AG04450 (cell line): Measurements from ENCODE around the gene MDP1. TPM values are rescaled to one million over a fixed set of nuclear protein-coding genes. Genes with fewer than 3 reads are reported as not detected.

Source experiments
- CTCF ChIA-PET: fragments of 300-600, 350-600 bp; formaldehyde crosslinking; extraction: SDS; loops from one replicate; lab custom pipeline; 2022; ENCODE audit warnings: antibody characterized with exemption, inconsistent platforms; lab: Charles Lee
- POLR2A ChIA-PET: fragments of 350-600 bp; formaldehyde crosslinking; extraction: SDS; loops from one replicate; lab custom pipeline; 2021; ENCODE audit warnings: antibody characterized with exemption, inconsistent platforms; lab: Yijun Ruan, JAX
- DNase-seq: peaks from one replicate; pipeline ENCODE4 v3.0.0-alpha.2; 2011; ENCODE audit warnings: low read depth, low spot score
- H3K27ac ChIP-seq: one replicate; pipeline ENCODE4 v1.5.1; 2012; ENCODE audit warnings: low read depth, low read length, control low read depth
- H3K27me3 ChIP-seq: one replicate; pipeline ENCODE4 v1.6.0; 2012; ENCODE audit warnings: low read length; ENCODE audit not compliant: control insufficient read depth, insufficient read depth
- H3K4me3 ChIP-seq: 2 replicates; pipeline ENCODE4 v1.5.1; 2011; ENCODE audit warnings: mild to moderate bottlenecking, low read depth, low read length, control low read depth
- H3K9me3 ChIP-seq: 2 replicates; pipeline ENCODE4 v1.5.1; 2012; ENCODE audit warnings: low read length; ENCODE audit not compliant: control insufficient read depth, insufficient read depth
- polyA plus RNA-seq: library from polyadenylated mRNA; depleted of rRNA; stranded (reverse); fragments of >200 nt; gene quantifications from 2 replicates; pipeline ENCODE4 v1.2.3, GENCODE V29; 2011
- TF ChIP-seq, protein P1 (sequence below): IDR thresholded peaks from 2 replicates; pipeline ENCODE4 v1.5.1; 2011; ENCODE audit warnings: low read depth, low read length, control low read depth, inconsistent platforms

The MDP1 gene
- polyA plus RNA-seq, 1 experiment = 16.1 TPM

DNA sequence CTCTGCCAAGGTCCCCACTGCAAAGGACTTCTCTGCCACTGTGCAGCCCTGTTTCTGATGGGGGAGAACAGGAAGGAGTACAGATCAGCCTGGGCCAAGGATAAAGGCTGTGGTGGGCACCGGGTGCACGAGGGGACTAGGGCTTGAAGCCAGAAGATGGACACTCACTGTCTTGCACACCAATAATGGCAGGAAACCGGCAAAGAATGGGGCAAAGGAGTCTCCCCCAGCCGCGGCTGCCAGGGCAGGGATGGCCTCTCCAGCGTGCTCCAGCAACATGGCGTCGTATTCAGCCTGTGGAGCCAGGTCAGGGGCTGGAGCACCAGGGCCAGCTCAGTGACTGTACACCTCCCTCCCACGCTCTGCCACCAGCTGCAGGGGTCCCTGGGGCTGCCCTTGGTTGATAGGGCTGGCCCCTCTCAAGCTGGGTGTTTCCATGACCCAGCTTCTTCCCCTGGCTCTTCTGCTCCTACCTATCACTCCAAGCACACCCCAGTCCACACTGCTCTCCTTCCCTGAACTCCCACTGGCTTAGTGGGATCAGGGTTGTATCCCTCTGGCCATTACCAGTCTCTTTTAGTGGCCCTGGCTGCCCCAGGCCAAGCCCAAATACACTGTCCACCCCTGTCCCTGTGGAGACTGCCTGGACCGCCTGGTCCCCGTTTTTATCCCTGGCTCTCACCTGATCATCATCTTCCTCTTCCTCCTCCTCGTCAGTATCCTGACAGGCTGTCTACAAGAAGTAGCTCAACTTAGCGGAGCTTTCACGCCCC, 33.6 kb downstream of the MDP1 start:
- Histone ChIP-seq H3K27ac (no peak overlapping the region), H3K4me3 (no peak overlapping the region), H3K9me3 (no peaks in the 10 kb centered on the region), H3K27me3 (no peaks in the 10 kb centered on the region)
- DNase-seq = no peak
- TF ChIP-seq, protein P1, sequence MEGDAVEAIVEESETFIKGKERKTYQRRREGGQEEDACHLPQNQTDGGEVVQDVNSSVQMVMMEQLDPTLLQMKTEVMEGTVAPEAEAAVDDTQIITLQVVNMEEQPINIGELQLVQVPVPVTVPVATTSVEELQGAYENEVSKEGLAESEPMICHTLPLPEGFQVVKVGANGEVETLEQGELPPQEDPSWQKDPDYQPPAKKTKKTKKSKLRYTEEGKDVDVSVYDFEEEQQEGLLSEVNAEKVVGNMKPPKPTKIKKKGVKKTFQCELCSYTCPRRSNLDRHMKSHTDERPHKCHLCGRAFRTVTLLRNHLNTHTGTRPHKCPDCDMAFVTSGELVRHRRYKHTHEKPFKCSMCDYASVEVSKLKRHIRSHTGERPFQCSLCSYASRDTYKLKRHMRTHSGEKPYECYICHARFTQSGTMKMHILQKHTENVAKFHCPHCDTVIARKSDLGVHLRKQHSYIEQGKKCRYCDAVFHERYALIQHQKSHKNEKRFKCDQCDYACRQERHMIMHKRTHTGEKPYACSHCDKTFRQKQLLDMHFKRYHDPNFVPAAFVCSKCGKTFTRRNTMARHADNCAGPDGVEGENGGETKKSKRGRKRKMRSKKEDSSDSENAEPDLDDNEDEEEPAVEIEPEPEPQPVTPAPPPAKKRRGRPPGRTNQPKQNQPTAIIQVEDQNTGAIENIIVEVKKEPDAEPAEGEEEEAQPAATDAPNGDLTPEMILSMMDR = no peak
- POLR2A ChIA-PET = interaction anchor here (0.6 to 1.1 kb wide), 2 partner anchors 12 to 37 kb away, joined by 4 to 5 read pairs; no protein-coding TSS in a partner anchor
- CTCF ChIA-PET = interaction anchor here (0.8 kb wide), 1 partner anchor 41 kb away, joined by 4 read pairs; the partner anchor contains the start of gene EMC9

DNA sequence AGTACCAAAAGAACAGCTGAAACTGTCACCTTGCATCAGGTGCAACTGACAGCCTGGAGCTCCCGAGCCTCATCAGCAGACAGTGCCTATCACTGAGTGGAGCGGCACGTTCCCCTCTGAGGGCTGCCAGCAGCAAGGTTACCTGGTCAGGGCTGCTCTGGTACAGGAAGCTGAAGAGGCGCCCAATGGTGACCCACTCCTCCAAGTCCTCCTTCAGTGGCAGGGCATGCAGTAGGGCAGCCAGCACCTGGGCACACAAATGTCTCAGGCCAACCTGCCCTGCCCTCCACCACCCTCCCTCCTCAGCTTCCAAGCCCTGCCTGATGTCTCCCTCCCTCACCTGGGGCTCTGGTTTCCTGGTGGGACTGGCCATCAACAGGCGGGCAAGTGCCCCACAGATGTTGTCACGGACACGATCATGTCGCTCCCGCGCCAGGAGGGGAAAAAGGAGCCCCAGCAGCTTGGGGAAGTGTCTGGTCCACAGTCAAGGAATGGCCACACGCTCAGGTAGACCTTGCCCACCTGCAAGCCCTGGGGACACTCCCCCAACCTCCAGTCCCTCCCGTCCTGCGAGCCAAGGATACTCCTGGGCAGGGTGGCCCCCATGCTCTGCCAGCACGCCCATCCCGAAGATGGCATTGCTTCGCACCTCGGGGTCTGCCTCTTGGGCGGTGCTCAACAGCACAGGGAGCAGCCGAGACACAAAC, 34.3 kb downstream of the MDP1 start:
- ChIA-PET POLR2A (interaction anchor here (0.6 to 1.1 kb wide), 2 partner anchors 12 to 38 kb away, joined by 4 to 5 read pairs; no protein-coding TSS in a partner anchor), CTCF (interaction anchor here (2.0 kb wide), 1 partner anchor 20 kb away, joined by 6 read pairs; the partner anchor contains the start of gene IRF9)
- no peak overlapping the region for H3K27ac ChIP-seq

GRCh38 chr14:24179961-24180796, 35.7 kb downstream of the MDP1 start:
- ChIA-PET POLR2A (interaction anchor here (0.6 to 1.4 kb wide), 5 partner anchors 8 to 191 kb away, joined by 3 to 4 read pairs (median 3); partner anchors contain the start of genes CHMP4A, DHRS4L2 and IPO4), CTCF (interaction anchor here (0.9 to 2.0 kb wide), 2 partner anchors 19 to 154 kb away, joined by 3 to 6 read pairs; partner anchors contain the start of gene IRF9)
- DNase-seq = peak; percentile 27
- TF ChIP-seq, protein P1 = no peak
- H3K27me3 ChIP-seq = no peaks in the 10 kb centered on the region
- peak overlapping the region; percentile 61 for H3K27ac ChIP-seq
- no peak overlapping the region for H3K4me3 ChIP-seq
- no peaks in the 10 kb centered on the region for H3K9me3 ChIP-seq

More for the DNA sequence above, 34.3 kb downstream of the MDP1 start:
- DNase-seq = no peak
- Histone ChIP-seq H3K27me3 (no peaks in the 10 kb centered on the region), H3K4me3 (no peak overlapping the region), H3K9me3 (no peaks in the 10 kb centered on the region)
- TF ChIP-seq, protein P1 = no peak

DNA sequence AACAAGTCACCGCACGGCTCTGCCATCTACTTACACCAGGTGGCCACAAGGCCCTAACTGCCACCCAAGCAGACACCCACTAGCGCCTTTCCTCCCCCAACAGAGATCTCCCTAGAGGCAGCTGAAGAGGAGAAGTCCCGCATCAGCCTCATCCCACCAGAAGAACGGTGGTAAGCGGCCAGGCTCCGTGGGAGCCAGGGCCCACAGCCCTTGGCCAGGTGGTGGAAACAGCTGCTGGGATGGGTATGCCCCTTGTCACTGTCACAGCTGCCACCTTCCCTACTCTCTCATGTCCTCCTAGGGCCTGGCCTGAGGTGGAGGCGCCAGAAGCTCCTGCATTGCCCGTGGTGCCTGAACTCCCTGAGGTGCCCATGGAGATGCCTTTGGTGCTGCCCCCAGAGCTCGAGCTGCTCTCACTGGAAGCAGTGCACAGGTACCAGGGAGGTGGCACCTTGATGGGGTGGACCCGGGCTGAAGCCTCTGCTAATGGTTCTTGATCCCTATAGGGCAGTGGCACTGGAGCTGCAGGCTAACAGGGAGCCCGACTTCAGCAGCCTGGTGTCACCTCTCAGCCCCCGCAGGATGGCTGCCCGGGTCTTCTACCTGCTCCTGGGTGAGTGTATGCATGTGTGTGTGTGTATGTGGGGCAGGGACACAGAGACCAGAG, 36.4 kb downstream of the MDP1 start:
- Histone ChIP-seq H3K27me3 (no peaks in the 10 kb centered on the region), H3K27ac (peak overlapping the region; percentile 61), H3K4me3 (no peak overlapping the region), H3K9me3 (no peaks in the 10 kb centered on the region)
- TF ChIP-seq, protein P1 = no peak
- ChIA-PET POLR2A (interaction anchor here (0.6 to 1.4 kb wide), 4 partner anchors 9 to 191 kb away, joined by 3 to 4 read pairs (median 4); partner anchors contain the start of genes CHMP4A, DHRS4L2 and IPO4), CTCF (interaction anchor here (0.9 to 2.0 kb wide), 2 partner anchors 18 to 155 kb away, joined by 3 to 6 read pairs; partner anchors contain the start of gene IRF9)
- DNase-seq = no peak
